ENCODE data around the gene FAM90A26.
"Not testable (repeated sequence)": the region's sequence is repeated elsewhere in the genome, so short reads cannot be mapped to it uniquely, and the experiment has no call there.

The FAM90A26 gene

DNA sequence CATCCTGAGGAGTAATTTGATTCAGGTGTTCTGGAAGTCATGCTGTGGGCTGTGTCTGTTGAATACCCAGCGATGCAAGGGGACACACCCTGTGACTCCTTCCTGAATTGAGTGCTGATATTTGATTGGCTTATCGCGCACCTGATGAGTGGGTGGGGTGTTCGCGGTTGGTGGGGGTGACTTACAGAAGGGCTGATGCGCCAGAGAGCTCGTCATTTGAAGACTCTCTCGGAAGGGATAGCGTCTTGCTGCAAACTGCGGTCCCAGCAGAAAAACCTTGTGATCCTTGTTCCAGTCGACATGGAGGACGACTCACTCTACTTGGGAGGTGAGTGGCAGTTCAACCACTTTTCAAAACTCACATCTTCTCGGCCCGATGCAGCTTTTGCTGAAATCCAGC is 44.9 kb downstream of the FAM90A26 start, which contains the start of gene USP17L11:
Gene USP17L11 (plus strand): TSS at position 301 of the 400 bp plus-strand sequence. CDS start 0 bp downstream, at position 301.
- CTCF ChIA-PET; DNase-seq (ENCODE audit: low read depth, low spot score); H3K4me3 ChIP-seq (ENCODE audit: low read depth, low read length); POLR2A ChIA-PET: not testable (repeated sequence)

DNA sequence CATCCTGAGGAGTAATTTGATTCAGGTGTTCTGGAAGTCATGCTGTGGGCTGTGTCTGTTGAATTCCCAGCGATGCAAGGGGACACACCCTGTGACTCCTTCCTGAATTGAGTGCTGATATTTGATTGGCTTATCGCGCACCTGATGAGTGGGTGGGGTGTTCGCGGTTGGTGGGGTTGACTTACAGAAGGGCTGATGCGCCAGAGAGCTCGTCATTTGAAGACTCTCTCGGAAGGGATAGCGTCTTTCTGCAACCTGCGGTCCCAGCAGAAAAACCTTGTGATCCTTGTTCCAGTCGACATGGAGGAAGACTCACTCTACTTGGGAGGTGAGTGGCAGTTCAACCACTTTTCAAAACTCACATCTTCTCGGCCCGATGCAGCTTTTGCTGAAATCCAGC is 49.6 kb downstream of the FAM90A26 start, which contains the start of gene USP17L12:
Gene USP17L12 (plus strand): TSS at position 301 of the 400 bp plus-strand sequence. CDS start 0 bp downstream, at position 301.
- POLR2A ChIA-PET; H3K4me3 ChIP-seq (ENCODE audit: low read depth, low read length); DNase-seq (ENCODE audit: low read depth, low spot score); CTCF ChIA-PET: not testable (repeated sequence)

DNA sequence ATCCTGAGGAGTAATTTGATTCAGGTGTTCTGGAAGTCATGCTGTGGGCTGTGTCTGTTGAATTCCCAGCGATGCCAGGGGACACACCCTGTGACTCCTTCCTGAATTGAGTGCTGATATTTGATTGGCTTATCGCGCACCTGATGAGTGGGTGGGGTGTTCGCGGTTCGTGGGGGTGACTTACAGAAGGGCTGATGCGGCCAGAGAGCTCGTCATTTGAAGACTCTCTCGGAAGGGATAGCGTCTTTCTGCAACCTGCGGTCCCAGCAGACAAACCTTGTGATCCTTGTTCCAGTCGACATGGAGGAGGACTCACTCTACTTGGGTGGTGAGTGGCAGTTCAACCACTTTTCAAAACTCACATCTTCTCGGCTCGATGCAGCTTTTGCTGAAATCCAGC is 54.4 kb downstream of the FAM90A26 start, which contains the start of gene USP17L13:
Gene USP17L13 (plus strand): TSS at position 301 of the 400 bp plus-strand sequence. CDS start 0 bp downstream, at position 301.
- DNase-seq (ENCODE audit: low read depth, low spot score); POLR2A ChIA-PET; CTCF ChIA-PET; H3K4me3 ChIP-seq (ENCODE audit: low read depth, low read length): not testable (repeated sequence)

Data from AG04449 (cell line).